Common myeloid progenitor, CD34-positive (primary cell): ENCODE measurements around the gene MBIP.

Source experiments
- CTCF ChIA-PET: fragments of 350-600 bp; sonication (Branson Sonifier 250); formaldehyde crosslinking; loops from one replicate; lab custom pipeline; 2021; ENCODE audit warnings: antibody characterized with exemption; lab: Charles Lee
- POLR2A ChIA-PET: fragments of 350-600 bp; sonication (Branson Sonifier 250); formaldehyde crosslinking; loops from one replicate; lab custom pipeline; 2021; ENCODE audit warnings: antibody characterized with exemption; lab: Charles Lee
- DNase-seq, 3 donors: peaks; one replicate each; pipeline versions ENCODE4 v3.0.0 to v3.0.0-alpha.2; 2013
- H3K27ac ChIP-seq, 2 experiments: 1 replicate in 1 of 2; 2 replicates in 1 of 2; pipeline ENCODE4 v1.7.0; 2013; ENCODE audit warnings: inconsistent platforms in 2 of 2, low read length in 2 of 2, mild to moderate bottlenecking in 2 of 2, low read depth in 1 of 2, moderate library complexity in 1 of 2; ENCODE audit not compliant: severe bottlenecking in 2 of 2, insufficient read depth in 1 of 2, poor library complexity in 1 of 2
- H3K27me3 ChIP-seq, 5 experiments: replicated peaks in 2 of 5; 1 replicate in 3 of 5; 2 replicates in 2 of 5; pipeline versions ENCODE4 v1.6.1 to v1.7.0; 2013; ENCODE audit warnings: low read length in 4 of 5, mild to moderate bottlenecking in 2 of 5, moderate library complexity in 2 of 5, inconsistent platforms in 1 of 5; ENCODE audit not compliant: insufficient read depth in 5 of 5, control insufficient read depth in 4 of 5
- H3K36me3 ChIP-seq, 4 experiments: 1 replicate in 2 of 4; 2 replicates in 2 of 4; pipeline versions ENCODE4 v1.6.1 to v1.7.0; 2013; ENCODE audit warnings: low read length in 3 of 4, control low read depth in 1 of 4, mild to moderate bottlenecking in 1 of 4; ENCODE audit not compliant: control insufficient read depth in 4 of 4, insufficient read depth in 4 of 4
- H3K4me1 ChIP-seq, 4 experiments: 1 replicate in 3 of 4; 2 replicates in 1 of 4; pipeline versions ENCODE4 v1.6.1 to v1.7.1; 2013; ENCODE audit warnings: low read length in 3 of 4, mild to moderate bottlenecking in 3 of 4, control low read depth in 1 of 4, inconsistent platforms in 1 of 4, moderate library complexity in 1 of 4; ENCODE audit not compliant: control insufficient read depth in 4 of 4, insufficient read depth in 4 of 4; ENCODE audit errors: control extremely low read depth in 1 of 4
- H3K4me3 ChIP-seq, 7 experiments: 1 replicate in 4 of 7; 2 replicates in 3 of 7; pipeline versions ENCODE4 v1.5.1 to v1.7.0; 2013; ENCODE audit warnings: mild to moderate bottlenecking in 7 of 7, low read length in 6 of 7, moderate library complexity in 6 of 7, inconsistent platforms in 2 of 7, low read depth in 2 of 7, control low read depth in 1 of 7; ENCODE audit not compliant: insufficient read depth in 4 of 7, control insufficient read depth in 1 of 7; ENCODE audit errors: extremely low read depth in 1 of 7
- H3K9me3 ChIP-seq, 5 experiments: 1 replicate in 4 of 5; 2 replicates in 1 of 5; pipeline versions ENCODE4 v1.6.1 to v1.7.1; 2013; ENCODE audit warnings: low read length in 4 of 5, mild to moderate bottlenecking in 2 of 5, inconsistent platforms in 1 of 5, low read depth in 1 of 5, moderate library complexity in 1 of 5; ENCODE audit not compliant: control insufficient read depth in 4 of 5, insufficient read depth in 2 of 5; ENCODE audit errors: control extremely low read depth in 1 of 5
- WGBS: methylation state at CpG from one replicate; pipeline ENCODE4 v1.1.5; 2013; ENCODE audit not compliant: insufficient coverage; 5-methylcytosine and 5-hydroxymethylcytosine counted together

MBIP gene

DNA sequence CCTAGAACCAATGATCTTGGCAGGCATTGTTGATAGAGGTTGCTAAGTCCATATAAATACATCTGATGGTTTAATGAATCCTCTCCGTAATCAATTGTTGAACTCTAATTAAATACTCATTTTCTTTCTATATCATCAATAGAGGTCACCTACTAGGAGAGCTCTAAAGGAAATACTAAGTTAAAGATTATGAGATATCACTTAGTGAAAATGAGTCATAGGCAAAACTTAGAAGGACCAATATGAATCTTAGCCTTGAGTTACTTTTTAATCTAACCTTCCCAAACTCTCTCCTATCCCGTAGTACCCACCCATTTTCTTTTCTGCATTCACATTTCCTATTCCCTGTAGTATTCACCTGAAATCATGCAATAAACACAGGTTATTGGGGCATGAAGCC, 50.2 kb downstream of the MBIP start:
- ChIA-PET CTCF (no interaction called here), POLR2A (no interaction called here)
- no peak for DNase-seq
- no peaks in the 10 kb centered on the region for H3K36me3 ChIP-seq
- H3K4me3 ChIP-seq: no peak overlapping the region
- no peaks in the 10 kb centered on the region for H3K9me3 ChIP-seq
- H3K27ac ChIP-seq: no peak overlapping the region
- H3K27me3 ChIP-seq: peaks cover 6 to 55% (median 30%) of the 10 kb centered on the region in 5 experiments
- H3K4me1 ChIP-seq: peaks cover 0 to 11% (median 7%) of the 10 kb centered on the region in 4 experiments
- WGBS: 100% methylated on average over 1 of the region's 2 CpGs

DNA sequence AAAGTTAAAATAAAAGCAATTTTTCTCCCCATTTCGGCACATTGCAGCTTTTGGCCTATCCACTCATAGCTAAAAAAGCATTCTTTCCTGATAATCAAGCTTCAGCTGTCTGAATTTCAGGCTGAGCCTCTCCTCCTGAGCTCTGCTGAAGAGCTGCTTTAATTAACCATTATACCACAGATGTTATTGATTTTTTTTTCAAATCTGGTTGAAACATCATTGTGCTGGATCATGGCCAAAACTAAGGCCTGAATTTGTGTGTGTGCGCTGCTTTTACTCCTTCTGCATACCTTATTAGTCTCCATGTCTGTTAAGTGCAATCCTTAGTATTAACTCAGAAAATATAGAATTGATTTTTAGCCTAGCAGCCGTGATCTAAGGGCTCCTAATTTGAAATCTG, 52.3 kb downstream of the MBIP start:
- 100% methylated on average over 1 of the region's 3 CpGs for WGBS
- Histone ChIP-seq H3K9me3 (no peaks in the 10 kb centered on the region), H3K27ac (no peak overlapping the region), H3K4me1 (peaks cover 0 to 11% (median 7%) of the 10 kb centered on the region in 4 experiments), H3K4me3 (no peak overlapping the region), H3K27me3 (peaks cover 6 to 43% (median 27%) of the 10 kb centered on the region in 5 experiments), H3K36me3 (no peaks in the 10 kb centered on the region)
- ChIA-PET CTCF (interaction anchor here (1.6 kb wide), 1 partner anchor 25 kb away, joined by 4 read pairs; no protein-coding TSS in a partner anchor), POLR2A (no interaction called here)
- DNase-seq: no peak

DNA sequence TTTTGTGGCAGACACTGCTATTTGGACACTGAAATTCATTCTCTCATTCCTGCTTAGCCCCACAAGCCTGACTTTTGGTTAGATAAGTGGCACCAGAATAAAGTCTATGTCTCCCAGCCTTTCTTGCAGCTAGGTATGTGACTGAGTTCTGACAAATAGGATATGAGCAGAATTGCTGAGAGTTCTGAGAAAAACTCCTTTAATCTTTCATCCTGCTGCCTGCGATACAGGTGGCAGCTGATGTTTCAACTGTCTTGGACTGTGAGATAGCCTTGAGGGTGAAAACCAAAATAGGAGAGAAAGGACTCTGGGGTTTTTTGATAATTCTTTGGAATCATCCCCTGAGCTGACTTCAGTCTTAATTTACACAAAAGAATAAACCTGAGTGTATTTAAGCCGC, 55.8 kb downstream of the MBIP start:
- CTCF ChIA-PET: no interaction called here
- H3K4me3 ChIP-seq: no peak overlapping the region
- no peaks in the 10 kb centered on the region for H3K9me3 ChIP-seq
- no peaks in the 10 kb centered on the region for H3K4me1 ChIP-seq
- no peak for DNase-seq
- no peak overlapping the region for H3K27ac ChIP-seq
- POLR2A ChIA-PET: no interaction called here
- 100% methylated on average over 1 of the region's 2 CpGs for WGBS
- H3K27me3 ChIP-seq: peaks cover 0 to 17% (median 11%) of the 10 kb centered on the region in 5 experiments
- H3K36me3 ChIP-seq: no peaks in the 10 kb centered on the region

DNA sequence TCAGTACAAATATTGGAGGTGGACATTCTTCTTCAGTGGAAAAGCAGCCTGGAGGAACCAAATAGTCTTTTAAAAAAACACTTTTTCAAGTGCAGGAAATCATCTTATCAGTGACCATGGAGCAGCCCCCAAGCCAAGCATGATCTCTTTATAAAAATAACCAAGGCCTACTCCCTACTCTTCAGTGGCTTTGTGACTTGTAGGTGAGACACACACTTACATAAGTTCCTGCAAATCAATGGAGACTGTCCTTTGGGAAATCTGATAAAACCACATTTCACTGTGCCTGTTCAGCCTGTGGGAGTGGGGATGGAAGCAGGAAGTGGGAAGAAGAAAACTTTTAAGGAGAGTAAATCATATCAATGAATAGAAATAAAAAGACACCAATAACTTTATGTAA, 56.3 kb downstream of the MBIP start:
- H3K27ac ChIP-seq: no peak overlapping the region
- ChIA-PET CTCF (no interaction called here), POLR2A (no interaction called here)
- H3K4me1 ChIP-seq: no peaks in the 10 kb centered on the region
- no peaks in the 10 kb centered on the region for H3K9me3 ChIP-seq
- no peaks in the 10 kb centered on the region for H3K36me3 ChIP-seq
- no peak for DNase-seq
- H3K4me3 ChIP-seq: no peak overlapping the region
- peaks cover 0 to 16% (median 7%) of the 10 kb centered on the region in 5 experiments for H3K27me3 ChIP-seq

DNA sequence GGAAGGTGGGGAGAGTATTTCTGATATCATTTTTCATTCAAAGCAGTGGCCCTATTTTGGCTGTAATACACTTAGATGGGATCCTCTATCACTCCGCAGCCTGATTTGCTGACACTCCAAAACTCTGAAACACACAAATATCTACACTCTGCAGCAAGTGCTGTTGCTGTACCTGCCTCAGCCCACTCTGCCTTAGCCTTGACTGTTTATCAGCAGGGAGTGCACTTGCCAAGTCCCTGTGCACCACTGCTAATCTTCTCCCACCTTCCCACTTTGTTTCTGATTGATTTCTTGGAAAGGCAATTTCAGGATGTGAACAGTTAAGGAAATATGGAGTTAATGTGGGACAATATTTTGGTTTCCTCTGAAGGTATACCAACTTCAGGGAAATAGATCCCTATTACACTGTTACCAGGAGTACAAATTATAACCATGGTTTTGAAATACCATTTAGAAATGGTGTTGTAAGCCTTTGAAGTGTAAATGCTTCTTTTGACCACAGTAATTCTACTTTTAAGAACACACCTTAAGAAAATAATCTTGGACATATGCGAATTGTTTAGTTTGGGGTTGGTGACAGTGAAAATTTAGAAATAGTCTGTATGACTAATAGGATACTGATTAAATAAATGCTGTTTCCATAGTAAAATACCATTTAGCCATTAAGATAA, 59.3 kb downstream of the MBIP start:
- Histone ChIP-seq H3K27me3 (peaks cover 3 to 11% (median 5%) of the 10 kb centered on the region in 5 experiments), H3K9me3 (no peaks in the 10 kb centered on the region), H3K4me3 (no peak overlapping the region), H3K4me1 (no peaks in the 10 kb centered on the region), H3K27ac (no peak overlapping the region), H3K36me3 (no peaks in the 10 kb centered on the region)
- ChIA-PET CTCF (no interaction called here), POLR2A (no interaction called here)
- no peak for DNase-seq
- WGBS: 100% methylated on average over 1 of the region's 2 CpGs

DNA sequence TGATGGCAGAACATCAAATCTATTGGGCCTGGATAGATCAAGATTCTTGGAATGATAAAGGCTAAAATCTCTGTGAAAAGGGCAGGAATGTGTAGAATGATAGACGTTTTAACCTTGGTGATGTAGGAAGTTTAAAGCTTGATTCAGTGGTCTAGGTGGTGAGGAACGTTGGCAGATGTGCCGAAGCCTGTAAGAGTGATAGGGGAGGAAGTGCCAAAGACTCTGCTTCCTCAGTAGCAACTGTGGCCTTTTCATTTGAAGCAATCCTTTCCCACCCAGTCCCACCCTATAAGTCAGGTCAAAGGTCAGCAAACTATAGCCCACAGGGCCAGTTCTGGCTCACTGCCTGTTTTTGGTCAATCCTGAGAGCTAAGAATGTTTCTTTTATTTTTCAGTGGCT, 62.2 kb downstream of the MBIP start:
- Histone ChIP-seq H3K9me3 (no peaks in the 10 kb centered on the region), H3K27ac (no peak overlapping the region), H3K4me1 (no peaks in the 10 kb centered on the region), H3K4me3 (no peak overlapping the region), H3K27me3 (peaks cover 3 to 11% (median 6%) of the 10 kb centered on the region in 5 experiments), H3K36me3 (no peaks in the 10 kb centered on the region)
- CTCF ChIA-PET: no interaction called here
- no peak for DNase-seq
- POLR2A ChIA-PET: no interaction called here
- 88% methylated on average over 3 of the region's 3 CpGs for WGBS

DNA sequence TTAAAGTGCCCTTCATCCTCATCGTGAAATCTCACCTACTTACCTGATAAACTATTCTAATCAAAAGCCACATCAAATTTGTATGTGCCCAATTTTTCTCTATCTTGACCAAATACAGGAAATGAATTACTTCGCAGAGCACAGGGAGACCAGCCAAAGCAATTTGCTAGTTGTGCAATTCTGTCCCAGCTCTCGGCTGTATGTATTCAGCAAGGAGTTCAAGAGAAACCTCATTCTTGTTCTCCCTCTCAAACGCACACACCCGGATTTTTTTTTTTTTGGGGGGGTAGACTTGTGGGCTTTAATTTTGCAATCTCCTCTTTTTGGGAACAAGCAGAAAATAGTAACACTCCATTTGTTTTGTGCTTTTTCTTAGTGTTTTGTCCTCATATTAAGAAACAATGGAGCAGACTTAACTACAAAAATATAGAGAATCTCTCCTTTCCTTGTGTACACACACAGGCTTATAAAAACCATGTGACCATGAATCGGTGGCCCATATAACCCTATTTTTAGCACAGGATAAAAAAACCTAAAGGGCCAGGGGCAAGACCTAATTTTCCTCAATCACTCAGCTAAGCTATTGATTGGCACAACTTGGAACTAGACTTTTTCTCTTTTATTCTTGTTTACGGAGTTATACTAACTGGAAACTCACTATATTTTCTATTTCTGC, 64.2 kb downstream of the MBIP start:
- CTCF ChIA-PET: no interaction called here
- no peaks in the 10 kb centered on the region for H3K9me3 ChIP-seq
- H3K36me3 ChIP-seq: no peaks in the 10 kb centered on the region
- WGBS: 63% methylated on average over 6 of the region's 7 CpGs
- peaks cover 3 to 12% (median 6%) of the 10 kb centered on the region in 5 experiments for H3K27me3 ChIP-seq
- no peak overlapping the region for H3K4me3 ChIP-seq
- H3K27ac ChIP-seq: no peak overlapping the region
- DNase-seq: no peak
- H3K4me1 ChIP-seq: no peaks in the 10 kb centered on the region
- POLR2A ChIA-PET: no interaction called here
